GM13977 (cell line): ENCODE measurements around the gene PSKH1.

Experiments used
- DNase-seq: peaks from one replicate; pipeline ENCODE4 v3.0.0; 2012; ENCODE audit warnings: low spot score
- in situ Hi-C: fragments of 300-500 bp; cut with MboI; formaldehyde crosslinking; loops from one replicate; pipeline ENCODE4 v1.12.0; 2022; ENCODE audit warnings: low sequenced_read_pairs, low pct_unique_long_range_greater_than_20kb, mixed read lengths, inconsistent platforms; ENCODE audit not compliant: unreplicated experiment
- TF ChIP-seq, protein P1 (sequence below): IDR thresholded peaks from 2 replicates; pipeline ENCODE4 v1.5.1; 2012; ENCODE audit warnings: mild to moderate bottlenecking, control low read depth; ENCODE audit not compliant: insufficient read depth; ENCODE audit errors: extremely low read depth, missing control alignments

PSKH1 gene

DNA sequence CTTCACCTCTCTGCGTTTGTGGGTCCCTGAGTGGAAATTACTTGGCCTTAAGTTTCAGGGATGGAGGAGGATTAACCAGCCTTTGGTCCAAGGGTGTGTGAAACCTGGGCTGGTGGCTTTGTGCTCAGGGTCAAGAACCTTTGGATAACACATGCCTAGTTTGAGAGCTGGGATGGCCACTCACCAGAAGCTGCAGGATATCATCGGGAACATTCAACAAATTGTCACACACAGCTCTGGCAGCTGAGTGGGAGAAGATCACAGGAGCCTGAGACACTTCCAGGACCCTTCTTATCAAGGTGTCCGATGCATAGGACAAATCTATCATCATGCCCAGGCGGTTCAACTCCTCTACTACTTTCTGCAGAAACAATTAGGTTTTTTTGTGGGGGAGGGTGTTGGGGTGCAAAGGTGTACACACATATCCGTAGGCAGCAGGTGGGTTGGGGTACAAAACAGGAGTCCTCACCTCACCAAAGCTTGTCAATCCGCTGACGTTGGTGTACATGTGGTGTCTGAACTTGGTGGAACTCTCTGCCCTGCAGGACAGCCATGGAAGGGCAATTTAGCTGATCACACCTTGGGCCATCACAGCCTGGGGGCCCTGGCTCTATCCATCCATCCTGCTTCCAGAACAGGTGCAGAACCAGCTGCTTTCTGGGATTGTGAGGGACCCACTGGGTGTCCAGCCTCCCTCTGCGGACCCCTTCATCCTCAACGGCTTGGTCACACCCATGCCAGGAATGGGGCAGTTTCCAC is 84.6 kb downstream of the PSKH1 start:
- TF ChIP-seq, protein P1, sequence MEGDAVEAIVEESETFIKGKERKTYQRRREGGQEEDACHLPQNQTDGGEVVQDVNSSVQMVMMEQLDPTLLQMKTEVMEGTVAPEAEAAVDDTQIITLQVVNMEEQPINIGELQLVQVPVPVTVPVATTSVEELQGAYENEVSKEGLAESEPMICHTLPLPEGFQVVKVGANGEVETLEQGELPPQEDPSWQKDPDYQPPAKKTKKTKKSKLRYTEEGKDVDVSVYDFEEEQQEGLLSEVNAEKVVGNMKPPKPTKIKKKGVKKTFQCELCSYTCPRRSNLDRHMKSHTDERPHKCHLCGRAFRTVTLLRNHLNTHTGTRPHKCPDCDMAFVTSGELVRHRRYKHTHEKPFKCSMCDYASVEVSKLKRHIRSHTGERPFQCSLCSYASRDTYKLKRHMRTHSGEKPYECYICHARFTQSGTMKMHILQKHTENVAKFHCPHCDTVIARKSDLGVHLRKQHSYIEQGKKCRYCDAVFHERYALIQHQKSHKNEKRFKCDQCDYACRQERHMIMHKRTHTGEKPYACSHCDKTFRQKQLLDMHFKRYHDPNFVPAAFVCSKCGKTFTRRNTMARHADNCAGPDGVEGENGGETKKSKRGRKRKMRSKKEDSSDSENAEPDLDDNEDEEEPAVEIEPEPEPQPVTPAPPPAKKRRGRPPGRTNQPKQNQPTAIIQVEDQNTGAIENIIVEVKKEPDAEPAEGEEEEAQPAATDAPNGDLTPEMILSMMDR, result no peak
- DNase-seq, result no peak
- in situ Hi-C loops, result no loop called here
